Measurements from ENCODE around the gene TRIM22.
"Not testable (repeated sequence)": the region's sequence is repeated elsewhere in the genome, so short reads cannot be mapped to it uniquely, and the experiment has no call there.

Gene TRIM22

GRCh38 chr11:5691238-5691963 is 1.8 kb downstream of the TRIM22 start:
- not testable (repeated sequence) for DNase-seq

- DNase-seq = no peak
Observed at GRCh38 chr11:5691964-5692361, 2.4 kb downstream of the TRIM22 start.

- no peak for DNase-seq
Observed at GRCh38 chr11:5694642-5695041, 5.1 kb downstream of the TRIM22 start.

GRCh38 chr11:5695580-5695979 is 6.0 kb downstream of the TRIM22 start:
- no peak for DNase-seq

- no peak for DNase-seq
Observed at GRCh38 chr11:5696210-5696609, 6.6 kb downstream of the TRIM22 start.

- DNase-seq = no peak
Observed at GRCh38 chr11:5698281-5698680, 8.7 kb downstream of the TRIM22 start.

GRCh38 chr11:5700421-5701054 is 10.9 kb downstream of the TRIM22 start:
- DNase-seq = no peak

GRCh38 chr11:5701055-5701577 is 11.5 kb downstream of the TRIM22 start:
- DNase-seq = no peak

- no peak for DNase-seq
Observed at GRCh38 chr11:5703741-5704536, 14.3 kb downstream of the TRIM22 start.

- DNase-seq = no peak
Observed at GRCh38 chr11:5705688-5706087, 16.1 kb downstream of the TRIM22 start.

- DNase-seq = no peak
Observed at GRCh38 chr11:5712507-5712906, 22.9 kb downstream of the TRIM22 start.

GRCh38 chr11:5713695-5714094 is 24.1 kb downstream of the TRIM22 start:
- DNase-seq = no peak

- DNase-seq = not testable (repeated sequence)
Observed at GRCh38 chr11:5716518-5716917, 26.9 kb downstream of the TRIM22 start.

- DNase-seq = no peak
Observed at GRCh38 chr11:5719703-5720495, 30.3 kb downstream of the TRIM22 start.

GRCh38 chr11:5722622-5723021 is 33.0 kb downstream of the TRIM22 start:
- DNase-seq = no peak

GRCh38 chr11:5726351-5726750 is 36.8 kb downstream of the TRIM22 start:
- no peak for DNase-seq

GRCh38 chr11:5727691-5728090 is 38.1 kb downstream of the TRIM22 start:
- DNase-seq = no peak

GRCh38 chr11:5736396-5736795 is 46.8 kb downstream of the TRIM22 start, which contains the start of gene OR56B1:
Gene OR56B1 (plus strand): TSS chr11:5736448. CDS start chr11:5736517, 69 bp downstream.
- no peak for DNase-seq

GRCh38 chr11:5737091-5737490 is 47.5 kb downstream of the TRIM22 start:
- no peak for DNase-seq

- DNase-seq = no peak
Observed at GRCh38 chr11:5737670-5738392, 48.2 kb downstream of the TRIM22 start.

GRCh38 chr11:5738431-5738830 is 48.8 kb downstream of the TRIM22 start:
- no peak for DNase-seq

- no peak for DNase-seq
Observed at GRCh38 chr11:5746614-5747013, 57.0 kb downstream of the TRIM22 start.
